ENCODE results near the gene FILIP1. TPM values are rescaled to one million over a fixed set of nuclear protein-coding genes. Genes with fewer than 3 reads are reported as not detected.

FILIP1 gene
- total and polyA plus RNA-seq, 2 of the 8 experiments (the other 6 are each of a cell fraction or from before 2014, with no cell fraction given), result 2.4 to 5.7 TPM

DNA sequence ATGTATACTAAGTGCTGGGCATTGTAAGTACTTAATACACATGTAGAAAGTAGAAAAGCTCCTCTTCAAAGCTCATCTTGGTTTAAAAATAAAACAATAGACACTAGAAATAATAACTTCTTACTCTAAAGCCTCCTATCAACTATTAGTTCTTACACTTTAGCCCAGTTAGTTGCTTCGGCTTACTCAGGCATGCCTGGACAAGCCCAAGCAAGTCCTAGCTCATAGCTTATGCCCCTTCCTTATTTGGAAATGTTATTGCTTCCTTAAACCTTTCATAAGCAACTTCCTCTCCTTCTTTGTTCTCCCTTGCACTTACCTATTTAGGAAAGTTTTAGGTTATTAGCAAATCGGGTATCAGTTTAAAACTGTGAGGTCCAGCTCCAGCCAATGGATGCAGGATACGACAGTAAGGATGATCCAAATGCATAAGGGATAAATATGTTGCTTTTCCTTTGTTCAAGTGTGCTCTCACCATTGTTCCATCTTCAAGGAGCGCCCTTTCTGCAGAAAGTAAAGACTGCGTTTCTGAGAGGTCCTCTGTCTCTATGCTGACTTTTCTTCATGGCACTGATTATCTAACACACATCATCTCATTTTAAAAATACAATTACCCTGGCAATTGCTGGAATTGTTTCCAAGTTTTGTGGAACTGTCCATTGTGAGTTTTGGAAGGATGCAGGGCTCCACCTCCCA, 221.3 kb downstream of the FILIP1 start:
- Histone ChIP-seq H4K91ac (replicated peaks; ENCODE audit: insufficient read length, low read length) (peak overlapping the region; percentile 1), H3K4me3 (ENCODE audit: extremely low read depth in 1 of 4, insufficient read depth in 2 of 4, low read depth in 3 of 4, low read length in 4 of 4) (no peak overlapping the region), H3K23ac (ENCODE audit: insufficient read length) (no peak overlapping the region), H4K20me1 (replicated peaks in 1 of 2; ENCODE audit: control insufficient read depth in 1 of 2, insufficient read depth in 2 of 2, low read length in 2 of 2) (no peaks in the 10 kb centered on the region), H3K9me3 (ENCODE audit: insufficient read depth in 2 of 2, low read depth in 1 of 2, low read length in 1 of 2) (peaks cover 4 to 7% of the 10 kb centered on the region in 2 experiments), H4K8ac (ENCODE audit: extremely low read depth, insufficient read depth, low read length) (no peak overlapping the region), H3K4me1 (replicated peaks in 1 of 4; ENCODE audit: control insufficient read depth in 3 of 4, insufficient read depth in 4 of 4, low read length in 3 of 4) (peaks cover 2 to 17% (median 10%) of the 10 kb centered on the region in 4 experiments; a peak in 5 of 7 replicates), H3K27me3 (replicated peaks in 1 of 4; ENCODE audit: control insufficient read depth in 3 of 4, extremely low read depth in 1 of 4, insufficient read depth in 3 of 4, low read length in 3 of 4) (no peaks in the 10 kb centered on the region), H3K79me2 (ENCODE audit: control insufficient read depth in 1 of 2, insufficient read depth in 2 of 2, low read length in 2 of 2) (peaks cover 7 to 89% of the 10 kb centered on the region in 2 experiments; a peak in 3 of 4 replicates), H3K4me2 (ENCODE audit: insufficient read depth in 1 of 2, low read depth in 2 of 2, low read length in 2 of 2) (no peak overlapping the region), H2BK12ac (ENCODE audit: low read depth, low read length) (peak overlapping the region; percentile 76; the same call in 1 of the 2 replicates), H2BK20ac (ENCODE audit: low read length) (peak overlapping the region; percentile 77; the same call in 1 of the 2 replicates), H3K23me2 (ENCODE audit: low read depth, low read length) (no peaks in the 10 kb centered on the region), H4K5ac (ENCODE audit: insufficient read length, low read depth, low read length) (peak overlapping the region; percentile 12), H2AK5ac (ENCODE audit: low read depth, low read length) (0 out of 2 replicates have a peak overlapping the region, but pooled peaks have one; percentile 45), H2BK5ac (ENCODE audit: low read depth, low read length) (peak overlapping the region; percentile 92; the same call in 1 of the 2 replicates), H3K18ac (ENCODE audit: extremely low read depth, low read length) (peak overlapping the region; percentile 63; the same call in 1 of the 2 replicates), H3K9ac (replicated peaks in 1 of 4; ENCODE audit: extremely low read depth in 1 of 4, low read depth in 3 of 4, low read length in 3 of 4) (no peak overlapping the region; a peak in 1 of 7 replicates), H2BK120ac (replicated peaks; ENCODE audit: low read depth, low read length) (peak overlapping the region; percentile 99), H3K79me1 (ENCODE audit: low read depth, low read length) (no peaks in the 10 kb centered on the region; the same call in 1 of the 2 replicates), H3K14ac (ENCODE audit: insufficient read length) (no peak overlapping the region), H3K56ac (replicated peaks; ENCODE audit: insufficient read length, low read depth, low read length) (no peak overlapping the region), H2BK15ac (ENCODE audit: low read length) (no peak overlapping the region), H3K4ac (replicated peaks; ENCODE audit: insufficient read length, low read depth, low read length) (peak overlapping the region; percentile 74), H3K36me3 (ENCODE audit: control insufficient read depth in 2 of 4, insufficient read depth in 4 of 4, low read length in 3 of 4) (peaks cover 0 to 20% (median 11%) of the 10 kb centered on the region in 4 experiments; a peak in 5 of 8 replicates), H2AFZ (ENCODE audit: low read length) (no peak overlapping the region), H3K27ac (ENCODE audit: low read depth, low read length) (0 out of 2 replicates have a peak overlapping the region, but pooled peaks have one; percentile 26)
- DNase-seq (ENCODE audit: low read depth in 1 of 2, low spot score in 2 of 2), result no peak
- ChIA-PET POLR2A (ENCODE audit: partially characterized antibody) (interaction anchor here (1.7 kb wide), 1 partner anchor 12 kb away, joined by 6 read pairs; the partner anchor contains the start of gene TMEM30A), CTCF (ENCODE audit: partially characterized antibody) (interaction anchor here (1.0 to 1.4 kb wide), 3 partner anchors 10 to 255 kb away, joined by 3 to 4 read pairs (median 3); no protein-coding TSS in a partner anchor)
- TF ChIP-seq SRF (IDR thresholded peaks at IDR 0.05; ENCODE audit: low read depth, low read length) (0 out of 2 replicates have a peak, but pooled peaks have one; percentile 19), BACH1 (IDR thresholded peaks at IDR 0.05; ENCODE audit: low read length) (no peak), CHD2 (IDR thresholded peaks at IDR 0.05; ENCODE audit: low read length) (no peak), CHD1 (IDR thresholded peaks at IDR 0.05; ENCODE audit: low read depth, low read length) (no peak), TAF1 (IDR thresholded peaks at IDR 0.05; ENCODE audit: low read depth, low read length) (no peak)
- TF ChIP-seq, protein P1, sequence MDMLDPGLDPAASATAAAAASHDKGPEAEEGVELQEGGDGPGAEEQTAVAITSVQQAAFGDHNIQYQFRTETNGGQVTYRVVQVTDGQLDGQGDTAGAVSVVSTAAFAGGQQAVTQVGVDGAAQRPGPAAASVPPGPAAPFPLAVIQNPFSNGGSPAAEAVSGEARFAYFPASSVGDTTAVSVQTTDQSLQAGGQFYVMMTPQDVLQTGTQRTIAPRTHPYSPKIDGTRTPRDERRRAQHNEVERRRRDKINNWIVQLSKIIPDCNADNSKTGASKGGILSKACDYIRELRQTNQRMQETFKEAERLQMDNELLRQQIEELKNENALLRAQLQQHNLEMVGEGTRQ (IDR thresholded peaks at IDR 0.05; ENCODE audit: low read length), result no peak
- WGBS, 2 experiments (ENCODE audit: extremely low coverage in 1 of 2, insufficient coverage in 1 of 2, insufficient read length in 1 of 2, insufficient replicate concordance in 2 of 2, low coverage in 1 of 2, low lambda C conversion rate in 2 of 2, missing lambda C conversion rate in 1 of 2), result 85% methylated on average over 5 of the region's 5 CpGs; no CpG with 5 or more reads in 1 of the 2 experiments
- FAIRE-seq, result no peak

All from H1 (cell line).